D341Med (cell line): Measurements from ENCODE around the gene GFI1B.
A peak's percentile ranks its signal among the peaks of the same experiment; 100 is the strongest.

ENCODE experiments used
- DNase-seq: peaks from one replicate; pipeline ENCODE4 v3.0.0; 2012; ENCODE audit warnings: low spot score

GFI1B gene

GRCh38 chr9:133009906-133010582 is 31.6 kb downstream of the GFI1B start:
- no peak for DNase-seq

- DNase-seq: no peak
Measured at GRCh38 chr9:133014696-133015095, 36.2 kb downstream of the GFI1B start.

- no peak for DNase-seq
Measured at GRCh38 chr9:133023117-133023890, 44.8 kb downstream of the GFI1B start.

- no peak for DNase-seq
Measured at GRCh38 chr9:133026426-133026825, 47.9 kb downstream of the GFI1B start.

- no peak for DNase-seq
Measured at GRCh38 chr9:133027134-133027533, 48.6 kb downstream of the GFI1B start.

- no peak for DNase-seq
Measured at GRCh38 chr9:133028221-133028620, 49.7 kb downstream of the GFI1B start.

GRCh38 chr9:133029994-133030316 is 51.5 kb downstream of the GFI1B start:
- DNase-seq: no peak

- peak; percentile 94 for DNase-seq
Measured at GRCh38 chr9:133030317-133031129, 52.0 kb downstream of the GFI1B start, which contains the start of gene GTF3C5. Gene GTF3C5 (plus strand): TSS chr9:133030997. CDS start chr9:133031012, 15 bp downstream.

GRCh38 chr9:133031130-133031422 is 52.6 kb downstream of the GFI1B start:
- DNase-seq: no peak

- DNase-seq: no peak
Measured at GRCh38 chr9:133031496-133031911, 53.0 kb downstream of the GFI1B start.

- no peak for DNase-seq
Measured at GRCh38 chr9:133032171-133032570, 53.7 kb downstream of the GFI1B start.

- DNase-seq: no peak
Measured at GRCh38 chr9:133035669-133036068, 57.2 kb downstream of the GFI1B start.

GRCh38 chr9:133037775-133038515 is 59.5 kb downstream of the GFI1B start:
- no peak for DNase-seq

- DNase-seq: peak; percentile 29
Measured at GRCh38 chr9:133040892-133041479, 62.5 kb downstream of the GFI1B start.
